Activated gamma-delta T cell treated with Interleukin-2 at 50 U/mL for 16 hours (primary cell): ENCODE measurements around the gene DGKB.

ENCODE experiments used
- DNase-seq: peaks from one replicate; pipeline ENCODE4 v3.0.0-alpha.2; 2020

The DGKB gene

GRCh38 chr7:14817829-14818614 is 84.5 kb downstream of the DGKB start:
- DNase-seq, result no peak

- no peak for DNase-seq
These were observed 95.0 kb downstream of the DGKB start for GRCh38 chr7:14807507-14807906.

GRCh38 chr7:14806891-14807290 is 95.7 kb downstream of the DGKB start:
- DNase-seq, result no peak

- no peak for DNase-seq
These were observed 97.3 kb downstream of the DGKB start for GRCh38 chr7:14805105-14805719.

- no peak for DNase-seq
These were observed 101.9 kb downstream of the DGKB start for GRCh38 chr7:14800664-14801063.

GRCh38 chr7:14793151-14793550 is 109.4 kb downstream of the DGKB start:
- no peak for DNase-seq

- DNase-seq, result no peak
These were observed 115.0 kb downstream of the DGKB start for GRCh38 chr7:14787551-14787950.

- no peak for DNase-seq
These were observed 116.1 kb downstream of the DGKB start for GRCh38 chr7:14786314-14786895.

- DNase-seq, result no peak
These were observed 124.7 kb downstream of the DGKB start for GRCh38 chr7:14777806-14778205.

- DNase-seq, result no peak
These were observed 126.3 kb downstream of the DGKB start for GRCh38 chr7:14776266-14776665.

- DNase-seq, result no peak
These were observed 128.8 kb downstream of the DGKB start for GRCh38 chr7:14773729-14774271.

GRCh38 chr7:14770614-14771013 is 131.9 kb downstream of the DGKB start:
- no peak for DNase-seq

- no peak for DNase-seq
These were observed 133.3 kb downstream of the DGKB start for GRCh38 chr7:14769261-14769660.

GRCh38 chr7:14767716-14768425 is 134.7 kb downstream of the DGKB start:
- DNase-seq, result no peak

GRCh38 chr7:14766747-14767146 is 135.8 kb downstream of the DGKB start:
- DNase-seq, result no peak

- no peak for DNase-seq
These were observed 136.8 kb downstream of the DGKB start for GRCh38 chr7:14765731-14766130.

- DNase-seq, result no peak
These were observed 140.0 kb downstream of the DGKB start for GRCh38 chr7:14762561-14762960.

- no peak for DNase-seq
These were observed 140.8 kb downstream of the DGKB start for GRCh38 chr7:14761510-14762296.

GRCh38 chr7:14760730-14761478 is 141.6 kb downstream of the DGKB start:
- no peak for DNase-seq

GRCh38 chr7:14759785-14760184 is 142.8 kb downstream of the DGKB start:
- no peak for DNase-seq

GRCh38 chr7:14754631-14755030 is 147.9 kb downstream of the DGKB start:
- DNase-seq, result no peak

- no peak for DNase-seq
These were observed 150.2 kb downstream of the DGKB start for GRCh38 chr7:14752301-14752700.
